Medulla oblongata (tissue), 1 donor: Measurements from ENCODE around the gene NLRP14.

Experiments
- DNase-seq: peaks from one replicate; pipeline ENCODE4 v3.0.0-alpha.2; 2015; ENCODE audit errors: extremely low spot score

Gene NLRP14

GRCh38 chr11:7020183-7020917 lies at the start of gene NLRP14, which contains the start of gene ZNF214:
TSS of gene NLRP14 (plus strand) at chr11:7020479. CDS start at chr11:7038587, 18,108 bp downstream.
TSS of gene ZNF214 (minus strand) at chr11:7020346. CDS start at chr11:7002835, 17,511 bp downstream.
- peak; percentile 92 for DNase-seq

DNA sequence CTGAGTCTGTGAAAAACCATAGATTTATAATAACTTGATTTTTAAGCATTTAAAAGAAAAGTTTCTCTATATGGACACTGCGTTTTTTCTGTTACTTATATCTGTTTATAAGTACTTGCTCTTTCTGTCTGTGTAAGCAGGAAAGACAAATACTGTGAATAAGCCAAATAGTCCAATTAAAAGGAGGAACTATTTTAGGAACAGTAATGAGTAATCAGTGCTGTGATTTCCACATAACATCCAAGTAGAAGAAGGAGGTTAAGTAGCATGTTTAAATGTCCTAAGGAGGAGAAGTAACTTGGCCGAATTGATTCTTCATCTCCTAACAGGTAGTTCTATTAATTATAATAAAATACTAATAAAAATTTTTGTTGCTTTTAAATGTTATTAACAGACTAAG lies 40.9 kb upstream of the NLRP14 start:
- no peak for DNase-seq

- no peak for DNase-seq
These were observed 33.8 kb upstream of the NLRP14 start for GRCh38 chr11:6986487-6986886.

- DNase-seq: no peak
These were observed 31.8 kb upstream of the NLRP14 start for GRCh38 chr11:6988506-6988905.

GRCh38 chr11:6991227-6991626 lies 29.1 kb upstream of the NLRP14 start:
- DNase-seq: no peak

GRCh38 chr11:6992026-6992425 lies 28.3 kb upstream of the NLRP14 start:
- no peak for DNase-seq

DNA sequence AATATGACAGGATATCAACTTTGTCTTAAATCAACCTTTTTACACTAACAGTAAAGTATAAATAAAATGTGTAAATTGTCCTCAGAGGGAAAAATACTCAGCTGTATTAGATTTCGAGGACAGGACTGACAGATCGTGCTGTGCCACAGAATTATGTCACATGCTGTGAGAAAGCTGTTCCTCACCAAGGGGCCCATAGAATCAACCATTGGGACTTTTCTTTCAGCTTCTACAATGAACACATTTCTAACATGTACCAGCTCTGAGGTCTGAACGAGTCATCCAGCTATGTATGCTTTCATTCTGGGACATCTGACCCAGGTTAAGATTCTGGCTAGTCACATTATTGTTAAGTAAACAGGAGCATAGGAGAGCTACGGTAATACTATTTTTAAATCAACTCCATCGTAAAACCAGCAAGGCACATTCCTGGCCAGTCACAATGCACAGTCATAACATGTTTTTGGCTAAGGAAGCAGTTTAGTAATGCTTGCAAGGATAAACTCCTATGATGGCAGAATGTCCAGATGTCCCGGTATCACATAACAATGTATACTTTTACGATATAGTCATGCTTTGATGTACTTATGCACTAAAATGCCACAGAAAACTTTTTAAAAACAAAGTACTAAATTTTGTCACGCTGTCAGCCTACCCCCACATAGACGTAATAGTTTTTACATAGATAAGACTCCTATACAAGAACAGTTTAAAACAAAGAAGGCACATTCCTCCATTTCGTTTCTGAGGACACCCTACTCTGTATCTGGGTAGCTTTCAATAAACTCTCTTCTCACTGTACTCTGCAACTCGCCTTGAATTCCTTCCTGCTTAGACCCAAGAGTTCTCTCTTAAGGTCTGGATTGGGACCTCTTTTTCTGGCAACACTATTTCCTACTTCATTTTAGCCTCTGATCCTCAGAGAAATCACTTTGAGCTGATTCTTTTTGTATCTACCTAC lies 27.5 kb upstream of the NLRP14 start:
- DNase-seq: no peak

DNA sequence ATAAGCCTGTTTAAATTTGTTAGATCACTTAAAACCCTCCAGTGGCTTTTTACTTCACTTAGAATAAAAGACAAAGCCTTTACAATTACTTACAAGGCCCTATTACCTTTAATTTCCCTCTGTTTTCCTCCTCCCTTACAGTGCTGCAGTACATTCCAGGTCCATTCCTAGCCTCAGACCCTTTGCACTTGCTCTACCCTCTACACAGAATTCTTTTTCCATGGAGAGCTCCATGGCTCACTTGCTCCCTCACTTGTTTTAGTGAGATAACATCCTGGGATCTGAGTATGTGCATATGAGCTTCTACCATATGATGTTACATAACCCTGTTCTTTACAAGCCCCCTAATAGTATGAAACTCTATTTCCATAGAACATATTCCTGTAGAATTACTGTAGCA lies 24.6 kb upstream of the NLRP14 start:
- DNase-seq: no peak

DNA sequence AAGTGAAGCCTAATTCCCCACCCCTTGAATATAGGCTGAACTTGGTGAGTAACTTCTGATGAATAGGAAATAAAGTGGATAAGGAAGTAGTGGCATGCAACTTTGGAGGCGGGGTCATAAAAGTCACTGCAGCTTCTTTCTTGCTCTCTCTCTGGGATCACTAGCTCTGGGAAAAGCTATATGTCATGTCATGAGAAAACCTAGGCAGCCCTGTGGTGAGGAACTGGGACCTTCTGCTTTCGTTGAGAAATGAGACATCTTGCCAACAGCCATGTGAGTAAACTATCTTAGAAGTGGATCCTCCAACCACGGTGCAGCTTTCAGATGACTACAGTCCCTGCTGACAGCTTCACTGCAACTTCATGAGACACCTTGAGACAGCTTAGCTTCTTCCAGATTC lies 15.8 kb upstream of the NLRP14 start:
- peak; percentile 24 for DNase-seq

DNA sequence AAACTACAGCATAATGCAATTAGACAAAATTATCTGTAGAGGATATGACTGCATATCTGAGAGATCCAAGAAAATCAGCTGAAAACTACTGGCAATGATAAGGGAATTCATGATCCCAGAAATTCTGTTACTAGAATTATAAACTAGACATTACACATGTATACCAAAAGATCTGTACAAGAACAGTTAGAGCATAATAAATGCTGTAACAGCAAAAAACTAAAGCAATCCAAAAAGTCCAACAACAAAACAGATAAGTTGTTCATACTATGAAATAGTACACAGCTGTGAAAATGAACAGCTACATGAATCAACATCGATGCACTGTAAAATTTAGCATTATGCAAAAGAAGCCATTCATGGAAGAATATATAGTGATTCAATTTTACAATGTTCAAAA lies 6.2 kb upstream of the NLRP14 start:
- no peak for DNase-seq

- no peak for DNase-seq
These were observed 4.3 kb upstream of the NLRP14 start for GRCh38 chr11:7016011-7016410.

GRCh38 chr11:7019500-7020182 lies 638 bp upstream of the NLRP14 start:
- no peak for DNase-seq

GRCh38 chr11:7021318-7021717 lies 1.0 kb downstream of the NLRP14 start:
- DNase-seq: no peak

DNA sequence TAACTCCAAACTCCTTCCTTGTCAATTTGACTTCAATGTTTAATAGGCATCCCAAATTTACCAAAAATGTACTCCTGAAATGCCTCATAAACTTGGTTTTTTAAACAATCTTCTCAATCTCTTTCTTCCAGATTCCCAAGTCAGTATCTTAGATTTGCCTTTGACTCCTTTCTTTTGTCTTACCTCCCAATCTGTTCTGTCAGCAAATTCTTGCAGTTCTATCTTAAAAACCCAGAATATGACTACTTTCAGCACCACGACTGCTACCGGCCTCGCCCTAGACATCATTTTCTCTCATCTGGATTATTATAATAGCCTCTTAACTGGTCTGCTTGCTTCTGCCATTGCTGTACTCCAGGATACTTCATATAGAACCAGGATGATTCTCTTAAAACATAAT lies 7.9 kb downstream of the NLRP14 start:
- no peak for DNase-seq

DNA sequence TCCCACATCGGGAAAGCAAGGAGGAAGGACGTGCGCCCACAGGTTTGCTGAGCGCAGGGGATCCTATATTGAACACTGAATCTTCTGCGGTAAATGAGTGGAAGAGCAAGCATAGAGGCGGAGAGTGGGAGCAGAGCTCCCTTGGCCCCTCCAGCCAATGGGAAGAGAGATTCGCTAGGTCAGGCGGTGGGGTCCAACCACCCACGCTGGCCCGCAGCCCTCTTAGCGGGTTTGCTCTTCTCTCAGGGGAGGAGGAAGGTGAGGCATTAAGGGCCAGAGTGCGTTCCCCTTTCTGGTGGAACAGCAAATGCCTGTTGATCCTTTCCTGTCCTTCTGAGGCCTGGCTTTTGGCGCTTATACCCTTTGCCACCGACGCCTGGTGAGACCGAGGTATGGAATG lies 10.6 kb downstream of the NLRP14 start:
- DNase-seq: no peak

- DNase-seq: no peak
These were observed 11.2 kb downstream of the NLRP14 start for GRCh38 chr11:7031471-7031871.

- DNase-seq: no peak
These were observed 12.4 kb downstream of the NLRP14 start for GRCh38 chr11:7032692-7033091.

DNA sequence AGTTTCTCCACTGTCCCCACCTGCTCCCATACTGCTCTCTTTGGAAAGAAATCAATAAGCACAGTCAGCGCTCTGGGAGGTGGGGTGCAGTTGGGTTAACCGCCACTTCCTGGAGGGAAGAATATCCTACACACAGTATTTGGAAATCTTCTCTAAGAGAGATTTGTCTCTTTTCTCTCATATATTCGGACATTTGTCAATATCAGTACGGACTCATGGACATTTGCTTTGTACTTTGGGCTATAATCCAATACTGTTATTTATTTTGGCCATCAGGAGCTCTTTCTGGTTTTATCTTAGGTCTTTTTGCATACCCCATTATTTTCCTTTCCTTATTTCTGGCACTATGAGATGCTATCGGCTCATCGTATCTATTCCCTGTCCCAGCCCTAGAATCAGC lies 13.7 kb downstream of the NLRP14 start:
- no peak for DNase-seq

GRCh38 chr11:7046474-7047175 lies 26.3 kb downstream of the NLRP14 start:
- DNase-seq: no peak

- no peak for DNase-seq
These were observed 29.9 kb downstream of the NLRP14 start for GRCh38 chr11:7050191-7050590.

GRCh38 chr11:7056828-7057513 lies 36.7 kb downstream of the NLRP14 start:
- DNase-seq: peak; percentile 3
